Erythroblast (primary cell): ENCODE measurements around the gene NKAIN2.

Experiments
- GATA1 ChIP-seq: IDR thresholded peaks from 2 replicates; pipeline ENCODE4 v1.6.1; 2011; ENCODE audit warnings: low read depth, mild to moderate bottlenecking, control low read depth, low read length, moderate library complexity
- POLR2A ChIP-seq: IDR thresholded peaks from 2 replicates; pipeline ENCODE4 v1.6.1; 2011; ENCODE audit warnings: mild to moderate bottlenecking, low read length

DNA sequence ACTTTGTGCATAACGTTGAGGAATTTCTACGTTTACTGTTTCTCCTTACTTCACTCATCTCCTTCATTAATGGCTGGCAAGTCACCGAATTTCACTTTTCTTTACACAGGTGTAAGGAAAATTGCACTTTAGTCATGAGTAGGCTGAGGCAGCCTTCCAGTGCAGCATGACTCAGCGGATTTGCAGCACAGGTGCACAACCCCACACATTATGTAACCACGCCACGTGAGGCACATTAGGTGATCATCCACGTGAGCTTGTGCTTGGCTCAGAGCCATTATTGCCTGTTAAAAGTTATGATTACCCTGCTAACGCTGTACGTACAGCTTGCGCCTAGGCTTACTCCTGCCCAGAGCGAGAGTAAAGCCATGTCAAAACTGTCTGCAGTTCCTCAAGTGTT lies 158.8 kb downstream of the NKAIN2 start:
- TF ChIP-seq POLR2A (no peak), GATA1 (no peak)
